ENCODE measurements around the gene DDX49.

DDX49 gene

GRCh38 chr19:18975011-18975410, 55.5 kb downstream of the DDX49 start:
- H3K4ac ChIP-seq (ENCODE audit: low read length): no peak overlapping the region
- H4K91ac ChIP-seq (ENCODE audit: low read depth, low read length, poor library complexity): no peak overlapping the region
- H3K79me1 ChIP-seq (ENCODE audit: low read depth, low read length): no peaks in the 10 kb centered on the region
- peaks cover 0 to 3% of the 10 kb centered on the region in 2 donors for H3K4me1 ChIP-seq (ENCODE audit: control insufficient read depth in 2 of 2, insufficient read depth in 1 of 2, low read depth in 1 of 2, low read length in 2 of 2)
- no peak overlapping the region for H2AFZ ChIP-seq (ENCODE audit: low read length)
- H3K36me3 ChIP-seq (replicated peaks in 1 of 2; ENCODE audit: control insufficient read depth in 2 of 2, insufficient read depth in 2 of 2, low read length in 2 of 2): no peaks in the 10 kb centered on the region
- H3K14ac ChIP-seq (ENCODE audit: low read length): peak overlapping the region; percentile 38
- no peak overlapping the region for H4K8ac ChIP-seq (ENCODE audit: low read depth, low read length)
- DNase-seq (ENCODE audit: low spot score): no peak
- H2BK12ac ChIP-seq (ENCODE audit: low read length): no peak overlapping the region
- no CpG with 5 or more reads among the region's 3 CpGs for WGBS, 2 donors (ENCODE audit: extremely low coverage in 2 of 2, insufficient read length in 2 of 2, insufficient replicate concordance in 1 of 2)
- no peak overlapping the region for H3K4me3 ChIP-seq (ENCODE audit: low read length in 2 of 2)
- H3K18ac ChIP-seq (ENCODE audit: low read length): no peak overlapping the region
- no peak overlapping the region for H2BK15ac ChIP-seq (ENCODE audit: low read length)
- no peak overlapping the region for H2BK5ac ChIP-seq (ENCODE audit: low read length)
- no peak overlapping the region for H2BK120ac ChIP-seq (ENCODE audit: low read depth, low read length)
- no peak overlapping the region for H3K27ac ChIP-seq (replicated peaks; ENCODE audit: low read length)
- no peaks in the 10 kb centered on the region for H3K9me3 ChIP-seq (replicated peaks in 1 of 2; ENCODE audit: control insufficient read depth in 2 of 2, insufficient read depth in 1 of 2, low read depth in 1 of 2, low read length in 2 of 2)
- no peaks in the 10 kb centered on the region for H3K27me3 ChIP-seq (ENCODE audit: control insufficient read depth in 3 of 3, insufficient read depth in 3 of 3, low read depth in 1 of 3, low read length in 3 of 3)
- H3K9ac ChIP-seq (ENCODE audit: low read depth, low read length, poor library complexity): no peak overlapping the region
- H3K4me2 ChIP-seq (ENCODE audit: insufficient read depth, low read length, poor library complexity, severe bottlenecking): no peak overlapping the region
- H2AK5ac ChIP-seq (ENCODE audit: low read depth, low read length): no peak overlapping the region
- H3K23ac ChIP-seq (ENCODE audit: low read depth, low read length, poor library complexity): no peak overlapping the region

DNA sequence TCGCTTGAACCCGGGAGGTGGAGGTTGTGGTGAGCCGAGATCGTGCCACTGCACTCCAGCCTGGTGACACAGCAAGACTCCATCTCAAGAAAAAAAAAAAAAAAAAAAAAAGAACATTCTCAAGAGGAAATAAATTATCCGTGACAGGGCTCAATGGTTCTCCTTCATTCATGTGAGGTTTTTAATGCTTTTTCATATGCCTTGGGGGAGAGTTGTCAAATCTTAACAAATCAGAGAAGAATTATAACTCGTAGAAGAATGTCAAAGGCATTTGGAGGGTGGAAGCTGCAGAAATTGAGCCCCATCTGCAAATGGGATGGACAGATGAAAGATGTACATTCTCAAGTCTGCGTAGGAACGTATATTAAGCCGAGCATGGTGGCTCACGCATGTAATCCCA, 56.4 kb downstream of the DDX49 start:
- Histone ChIP-seq H3K4me2 (ENCODE audit: insufficient read depth, low read length, poor library complexity, severe bottlenecking) (no peak overlapping the region), H3K27ac (replicated peaks; ENCODE audit: low read length) (no peak overlapping the region), H3K14ac (ENCODE audit: low read length) (no peak overlapping the region), H2BK12ac (ENCODE audit: low read length) (no peak overlapping the region), H3K79me1 (ENCODE audit: low read depth, low read length) (no peaks in the 10 kb centered on the region), H3K4me3 (ENCODE audit: low read length in 2 of 2) (no peak overlapping the region), H3K36me3 (replicated peaks in 1 of 2; ENCODE audit: control insufficient read depth in 2 of 2, insufficient read depth in 2 of 2, low read length in 2 of 2) (no peaks in the 10 kb centered on the region), H3K27me3 (ENCODE audit: control insufficient read depth in 3 of 3, insufficient read depth in 3 of 3, low read depth in 1 of 3, low read length in 3 of 3) (no peaks in the 10 kb centered on the region), H3K4me1 (ENCODE audit: control insufficient read depth in 2 of 2, insufficient read depth in 1 of 2, low read depth in 1 of 2, low read length in 2 of 2) (peaks cover 0 to 3% of the 10 kb centered on the region in 2 donors), H4K91ac (ENCODE audit: low read depth, low read length, poor library complexity) (no peak overlapping the region), H2AFZ (ENCODE audit: low read length) (no peak overlapping the region), H3K18ac (ENCODE audit: low read length) (no peak overlapping the region), H2BK15ac (ENCODE audit: low read length) (no peak overlapping the region), H3K9ac (ENCODE audit: low read depth, low read length, poor library complexity) (no peak overlapping the region), H4K8ac (ENCODE audit: low read depth, low read length) (no peak overlapping the region), H3K9me3 (replicated peaks in 1 of 2; ENCODE audit: control insufficient read depth in 2 of 2, insufficient read depth in 1 of 2, low read depth in 1 of 2, low read length in 2 of 2) (no peaks in the 10 kb centered on the region), H2BK5ac (ENCODE audit: low read length) (no peak overlapping the region), H3K4ac (ENCODE audit: low read length) (no peak overlapping the region), H2AK5ac (ENCODE audit: low read depth, low read length) (no peak overlapping the region), H3K23ac (ENCODE audit: low read depth, low read length, poor library complexity) (no peak overlapping the region), H2BK120ac (ENCODE audit: low read depth, low read length) (no peak overlapping the region)
- WGBS, 2 donors (ENCODE audit: extremely low coverage in 2 of 2, insufficient read length in 2 of 2, insufficient replicate concordance in 1 of 2): no CpG with 5 or more reads among the region's 10 CpGs
- no peak for DNase-seq (ENCODE audit: low spot score)

Measured in neuronal stem cell (in vitro differentiated cells).